K562 (cell line): Measurements from ENCODE around the gene XPNPEP1. TPM values are rescaled to one million over a fixed set of nuclear protein-coding genes. Genes with fewer than 3 reads are reported as not detected.

ENCODE experiments used
- ATAC-seq: fragments of 200-7000 bp; cut with Tn5 transposase; 3 replicates; pipeline ENCODE4 v1.9.1; 2020; ENCODE audit warnings: moderate library complexity
- BruUV-seq: library from RNA; stranded (reverse); fragments of 400-500 nt; replicated peaks from 2 replicates; lab custom pipeline; 2021; lab: Mats Ljungman, UMichigan
- CTCF ChIA-PET: fragments of 300-600 bp; formaldehyde crosslinking; extraction: SDS; loops from one replicate; lab custom pipeline; 2021; ENCODE audit warnings: low intra/inter-chr PET ratio; lab: Yijun Ruan, JAX
- POLR2A ChIA-PET: fragments of 300-600, 350-650 bp; sonication (Branson Sonifier 250); formaldehyde crosslinking; extraction: SDS; loops from one replicate; lab custom pipeline; 2021; ENCODE audit warnings: antibody characterized with exemption, inconsistent platforms; lab: Yijun Ruan, JAX
- DNase-seq, 4 experiments: peaks; one replicate each; pipeline versions ENCODE4 v3.0.0 to v3.0.0-alpha.2; 2011 to 2018; ENCODE audit warnings: low spot score in 3 of 4, mixed read lengths in 3 of 4; ENCODE audit errors: extremely low read depth in 1 of 4
- FAIRE-seq: peaks from 2 replicates; lab custom pipeline; 2011; peaks lifted over from hg19 to GRCh38; lab: Jason Lieb, UNC
- H2AFZ ChIP-seq: 2 replicates; pipeline ENCODE4 v1.6.0; 2011; ENCODE audit warnings: low read depth, low read length, control low read depth, inconsistent platforms
- H3K27ac ChIP-seq: fragments of 200-600 bp; 3 replicates; pipeline ENCODE4 v1.8.0; 2011; ENCODE audit warnings: low read depth, mild to moderate bottlenecking, control low read depth, inconsistent platforms, low read length, moderate library complexity, mixed read lengths; ENCODE audit errors: extremely low read depth
- H3K27me3 ChIP-seq, 2 experiments: fragments of 300-600 bp in 1 of 2; 2 replicates in 1 of 2; 3 replicates in 1 of 2; pipeline versions ENCODE4 v1.6.0 to v1.8.0; 2011; ENCODE audit warnings: inconsistent platforms in 2 of 2, low read length in 2 of 2, mild to moderate bottlenecking in 1 of 2, mixed read lengths in 1 of 2, moderate library complexity in 1 of 2; ENCODE audit not compliant: control insufficient read depth in 2 of 2, insufficient read depth in 2 of 2
- H3K36me3 ChIP-seq: fragments of 300-600 bp; 3 replicates; pipeline ENCODE4 v1.8.0; 2011; ENCODE audit warnings: mild to moderate bottlenecking, low read length, inconsistent platforms; ENCODE audit not compliant: control insufficient read depth, insufficient read depth
- H3K4me1 ChIP-seq, 2 experiments: fragments of 200-600 bp in 1 of 2; replicated peaks in 1 of 2; 2 replicates in 1 of 2; 3 replicates in 1 of 2; pipeline versions ENCODE4 v1.5.1 to v1.8.0; 2011; ENCODE audit warnings: inconsistent platforms in 2 of 2, low read length in 2 of 2, mild to moderate bottlenecking in 1 of 2, mixed read lengths in 1 of 2, moderate library complexity in 1 of 2; ENCODE audit not compliant: control insufficient read depth in 2 of 2, insufficient read depth in 2 of 2
- H3K4me2 ChIP-seq: 2 replicates; pipeline ENCODE4 v1.6.1; 2011; ENCODE audit warnings: low read length, control low read depth, inconsistent platforms, mixed read lengths; ENCODE audit not compliant: insufficient read depth
- H3K4me3 ChIP-seq: fragments of 200-600 bp; sonication (generic), shearing (Covaris generic); 2 replicates; pipeline ENCODE4 v1.5.1; 2016; ENCODE audit warnings: control low read depth, inconsistent platforms
- H3K79me2 ChIP-seq: fragments of 200-600 bp; 3 replicates; pipeline ENCODE4 v1.8.0; 2011; ENCODE audit warnings: low read length, inconsistent platforms; ENCODE audit not compliant: control insufficient read depth, insufficient read depth
- H3K9ac ChIP-seq, 2 experiments: 2 replicates each; pipeline versions ENCODE4 v1.6.0 to v1.6.1; 2011; ENCODE audit warnings: low read depth in 2 of 2, low read length in 2 of 2, control low read depth in 1 of 2, inconsistent platforms in 1 of 2, mild to moderate bottlenecking in 1 of 2, mixed read lengths in 1 of 2; ENCODE audit not compliant: insufficient read depth in 1 of 2
- H3K9me1 ChIP-seq: one replicate; pipeline ENCODE4 v1.6.0; 2011; ENCODE audit warnings: inconsistent platforms, mild to moderate bottlenecking, low read length, moderate library complexity; ENCODE audit not compliant: control insufficient read depth, insufficient read depth
- H3K9me3 ChIP-seq: replicated peaks from 2 replicates; pipeline ENCODE4 v1.5.1; 2011; ENCODE audit warnings: low read depth, low read length, inconsistent platforms; ENCODE audit not compliant: control insufficient read depth, insufficient read depth
- H4K20me1 ChIP-seq: replicated peaks from 2 replicates; pipeline ENCODE4 v1.6.1; 2011; ENCODE audit warnings: low read length, inconsistent platforms, mixed read lengths; ENCODE audit not compliant: control insufficient read depth, insufficient read depth
- RAD21 ChIP-seq, 2 experiments: fragments of 250-450 bp in 1 of 2; fragments of 450-650 bp in 1 of 2; sonication (Bioruptor Pico) in 1 of 2; formaldehyde crosslinking in 1 of 2; IDR thresholded peaks in 1 of 2; conservative IDR thresholded peaks in 1 of 2; 2 replicates each; pipeline versions ENCODE4 v1.4.0 to v1.8.0; 2020 to 2022; ENCODE audit warnings: mild to moderate bottlenecking in 2 of 2, moderate library complexity in 1 of 2
- TSC22D4 ChIP-seq: fragments of 450-650 bp; IDR thresholded peaks from 2 replicates; pipeline ENCODE4 v1.6.1; 2016; ENCODE audit warnings: missing genetic modification characterization, missing biosample characterization, control low read depth
- YY1 ChIP-seq, 3 experiments: IDR thresholded peaks; 2 replicates each; pipeline ENCODE4 v1.6.1; 2011; ENCODE audit warnings: low read length in 2 of 3, mild to moderate bottlenecking in 2 of 3, moderate library complexity in 2 of 3, borderline replicate concordance in 1 of 3, control low read depth in 1 of 3, low read depth in 1 of 3; ENCODE audit not compliant: insufficient read depth in 3 of 3, insufficient replicate concordance in 2 of 3, control insufficient read depth in 1 of 3, insufficient read length in 1 of 3; ENCODE audit errors: extremely low read depth in 1 of 3
- ZNF583 ChIP-seq: fragments of 250-450 bp; sonication (Bioruptor Pico); IDR thresholded peaks from 2 replicates; pipeline ENCODE4 v1.4.0; 2020
- ZNF589 ChIP-seq: fragments of 200-800 bp; sonication (Bioruptor generic); IDR thresholded peaks from 2 replicates; pipeline ENCODE4 v1.6.1; 2016; ENCODE audit warnings: low read depth, missing genetic modification characterization, missing compliant biosample characterization
- WGBS: fragments of 100-300 bp; shearing (Covaris generic); methylation state at CpG from one replicate; pipeline ENCODE4 v1.1.6; 2016; ENCODE audit warnings: low coverage, mixed read lengths; ENCODE audit not compliant: insufficient coverage; ENCODE audit errors: missing lambda C conversion rate; 5-methylcytosine and 5-hydroxymethylcytosine counted together
- in situ Hi-C: fragments of 300-500 bp; cut with MboI; formaldehyde crosslinking; loops from 4 replicates; pipeline ENCODE4 v1.15.0; 2018; ENCODE audit warnings: inconsistent platforms, mixed read lengths
- intact Hi-C: fragments of 100-400 bp; cut with micrococcal nuclease; formaldehyde crosslinking; loops from 2 replicates; pipeline ENCODE4 v1.14.2; 2022
- polyA plus RNA-seq, 8 experiments: library from polyadenylated mRNA; depleted of rRNA in 4 of 8; stranded (reverse) in 5 of 8; unstranded in 3 of 8; fragments of >200 nt; fragmentation: Nextera tagmentation in 2 of 8; fragmentation: Illumina TruSeq in 1 of 8; extraction: Ambion mirVana in 2 of 8; extraction: Trizol in 1 of 8; gene quantifications; 2 replicates each; pipeline versions ENCODE4 v1.2.1 to v1.2.3, GENCODE V29; 2011 to 2014; ENCODE audit warnings: inconsistent platforms in 1 of 8, missing spikeins in 1 of 8
- total RNA-seq, 7 experiments: library from RNA; depleted of rRNA in 6 of 7; stranded (reverse); fragments of >200 nt in 6 of 7; fragmentation: Illumina TruSeq in 2 of 7; extraction: Trizol in 2 of 7; gene quantifications; 2 replicates each; pipeline versions ENCODE4 v1.2.1 to v1.2.3, GENCODE V29; 2011 to 2021; ENCODE audit warnings: low replicate concordance in 1 of 7
- TF ChIP-seq, protein P1 (sequence below): fragments of 450-650 bp; IDR thresholded peaks from 2 replicates; pipeline ENCODE4 v1.6.1; 2016; ENCODE audit warnings: mild to moderate bottlenecking
- TF ChIP-seq, protein P2 (sequence below), 3 experiments: IDR thresholded peaks in 2 of 3; conservative IDR thresholded peaks in 1 of 3; 2 replicates each; pipeline ENCODE4 v1.5.1; 2011 to 2012; ENCODE audit warnings: low read length in 3 of 3, mild to moderate bottlenecking in 3 of 3, control low read depth in 2 of 3, improper control_type of control experiment in 1 of 3, inconsistent platforms in 1 of 3, low read depth in 1 of 3, mixed read lengths in 1 of 3, moderate library complexity in 1 of 3; ENCODE audit not compliant: insufficient read depth in 2 of 3

XPNPEP1 gene
- total and polyA plus RNA-seq, 9 of the 15 experiments (the other 6 are each of a cell fraction or from before 2014, with no cell fraction given), result 24.2 to 93.5 (median 40.1) TPM

DNA sequence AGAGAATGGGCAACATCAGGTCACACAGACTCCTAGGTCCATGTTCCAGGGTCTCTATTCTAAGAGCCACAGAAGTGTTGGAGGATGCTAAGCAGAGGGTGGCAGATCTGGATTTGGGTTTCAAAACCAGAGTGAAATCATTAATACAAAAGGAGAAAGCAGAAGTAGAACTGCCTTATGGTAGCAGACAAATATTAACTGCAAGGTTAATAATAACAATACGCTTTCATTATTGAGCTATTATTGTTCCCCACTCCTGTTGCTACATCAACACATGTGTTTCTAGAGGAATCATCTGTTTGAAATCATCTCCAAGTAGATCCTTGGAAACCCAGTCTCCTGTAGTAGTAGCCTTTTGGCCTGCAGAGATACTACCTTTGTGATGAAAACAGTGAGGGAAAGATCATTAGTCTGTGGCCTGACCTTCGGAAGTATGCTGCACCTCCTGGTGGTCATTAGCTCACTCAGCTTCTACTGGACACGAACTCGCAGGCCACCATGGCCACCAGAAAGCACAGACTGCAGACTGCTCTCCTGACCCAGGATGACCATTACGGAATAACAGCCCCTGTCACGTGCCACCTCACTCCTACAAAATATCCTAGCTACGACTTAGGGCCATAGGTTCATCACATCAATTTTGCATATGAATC is 84.6 kb downstream of the XPNPEP1 start:
- Histone ChIP-seq H3K36me3 (no peaks in the 10 kb centered on the region), H3K79me2 (no peaks in the 10 kb centered on the region), H3K27ac (no peak overlapping the region), H3K4me1 (no peaks in the 10 kb centered on the region), H3K4me2 (no peak overlapping the region), H3K4me3 (no peak overlapping the region), H4K20me1 (no peaks in the 10 kb centered on the region), H2AFZ (no peak overlapping the region), H3K9ac (no peak overlapping the region), H3K9me1 (no peaks in the 10 kb centered on the region), H3K27me3 (no peaks in the 10 kb centered on the region), H3K9me3 (no peaks in the 10 kb centered on the region)
- TF ChIP-seq YY1 (IDR thresholded peaks at IDR 0.05; ENCODE audit: borderline replicate concordance in 1 of 3, control insufficient read depth in 1 of 3, extremely low read depth in 1 of 3, insufficient read depth in 3 of 3, insufficient read length in 1 of 3, insufficient replicate concordance in 2 of 3, low read depth in 1 of 3, low read length in 2 of 3) (no peak), ZNF583 (CRISPR knock-in tag) (no peak), RAD21 (CRISPR knock-in tag; conservative IDR thresholded peaks at IDR 0.05 in 1 of 2, IDR thresholded peaks at IDR 0.05 in 1 of 2) (peak in 1 of 2 experiments; percentile 29; a peak in 1 of 4 replicates), TSC22D4 (tag) (no peak), ZNF589 (CRISPR knock-in tag) (no peak)
- TF ChIP-seq, protein P1, sequence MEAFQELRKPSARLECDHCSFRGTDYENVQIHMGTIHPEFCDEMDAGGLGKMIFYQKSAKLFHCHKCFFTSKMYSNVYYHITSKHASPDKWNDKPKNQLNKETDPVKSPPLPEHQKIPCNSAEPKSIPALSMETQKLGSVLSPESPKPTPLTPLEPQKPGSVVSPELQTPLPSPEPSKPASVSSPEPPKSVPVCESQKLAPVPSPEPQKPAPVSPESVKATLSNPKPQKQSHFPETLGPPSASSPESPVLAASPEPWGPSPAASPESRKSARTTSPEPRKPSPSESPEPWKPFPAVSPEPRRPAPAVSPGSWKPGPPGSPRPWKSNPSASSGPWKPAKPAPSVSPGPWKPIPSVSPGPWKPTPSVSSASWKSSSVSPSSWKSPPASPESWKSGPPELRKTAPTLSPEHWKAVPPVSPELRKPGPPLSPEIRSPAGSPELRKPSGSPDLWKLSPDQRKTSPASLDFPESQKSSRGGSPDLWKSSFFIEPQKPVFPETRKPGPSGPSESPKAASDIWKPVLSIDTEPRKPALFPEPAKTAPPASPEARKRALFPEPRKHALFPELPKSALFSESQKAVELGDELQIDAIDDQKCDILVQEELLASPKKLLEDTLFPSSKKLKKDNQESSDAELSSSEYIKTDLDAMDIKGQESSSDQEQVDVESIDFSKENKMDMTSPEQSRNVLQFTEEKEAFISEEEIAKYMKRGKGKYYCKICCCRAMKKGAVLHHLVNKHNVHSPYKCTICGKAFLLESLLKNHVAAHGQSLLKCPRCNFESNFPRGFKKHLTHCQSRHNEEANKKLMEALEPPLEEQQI, result no peak
- TF ChIP-seq, protein P2, sequence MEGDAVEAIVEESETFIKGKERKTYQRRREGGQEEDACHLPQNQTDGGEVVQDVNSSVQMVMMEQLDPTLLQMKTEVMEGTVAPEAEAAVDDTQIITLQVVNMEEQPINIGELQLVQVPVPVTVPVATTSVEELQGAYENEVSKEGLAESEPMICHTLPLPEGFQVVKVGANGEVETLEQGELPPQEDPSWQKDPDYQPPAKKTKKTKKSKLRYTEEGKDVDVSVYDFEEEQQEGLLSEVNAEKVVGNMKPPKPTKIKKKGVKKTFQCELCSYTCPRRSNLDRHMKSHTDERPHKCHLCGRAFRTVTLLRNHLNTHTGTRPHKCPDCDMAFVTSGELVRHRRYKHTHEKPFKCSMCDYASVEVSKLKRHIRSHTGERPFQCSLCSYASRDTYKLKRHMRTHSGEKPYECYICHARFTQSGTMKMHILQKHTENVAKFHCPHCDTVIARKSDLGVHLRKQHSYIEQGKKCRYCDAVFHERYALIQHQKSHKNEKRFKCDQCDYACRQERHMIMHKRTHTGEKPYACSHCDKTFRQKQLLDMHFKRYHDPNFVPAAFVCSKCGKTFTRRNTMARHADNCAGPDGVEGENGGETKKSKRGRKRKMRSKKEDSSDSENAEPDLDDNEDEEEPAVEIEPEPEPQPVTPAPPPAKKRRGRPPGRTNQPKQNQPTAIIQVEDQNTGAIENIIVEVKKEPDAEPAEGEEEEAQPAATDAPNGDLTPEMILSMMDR (IDR thresholded peaks at IDR 0.05 in 2 of 3, conservative IDR thresholded peaks at IDR 0.05 in 1 of 3; ENCODE audit: insufficient read depth in 2 of 3, low read depth in 1 of 3, low read length in 3 of 3), result 0 out of 6 replicates have a peak, but pooled peaks of 1 of the 3 experiments have one; percentile 12
- CTCF ChIA-PET, result no interaction called here
- in situ Hi-C loops (no loop called here), intact Hi-C loops (no loop called here)
- peak; percentile 63 for ATAC-seq
- POLR2A ChIA-PET, result no interaction called here
- 3% methylated on average over 5 of the region's 7 CpGs for WGBS
- DNase-seq, result peak in 1 of 4 experiments; percentile 3
- FAIRE-seq, result no peak
- BruUV-seq, result no TSS peak
